NCI-H2227 (cell line): ENCODE data around the gene TWF2.
"Not testable (repeated sequence)": the region's sequence is repeated elsewhere in the genome, so short reads cannot be mapped to it uniquely, and the experiment has no call there.

Source experiments
- DNase-seq: peaks from one replicate; lab custom pipeline; 2025; ENCODE audit not compliant: unreplicated experiment; lab: John Stamatoyannopoulos, UW

TWF2 gene

DNA sequence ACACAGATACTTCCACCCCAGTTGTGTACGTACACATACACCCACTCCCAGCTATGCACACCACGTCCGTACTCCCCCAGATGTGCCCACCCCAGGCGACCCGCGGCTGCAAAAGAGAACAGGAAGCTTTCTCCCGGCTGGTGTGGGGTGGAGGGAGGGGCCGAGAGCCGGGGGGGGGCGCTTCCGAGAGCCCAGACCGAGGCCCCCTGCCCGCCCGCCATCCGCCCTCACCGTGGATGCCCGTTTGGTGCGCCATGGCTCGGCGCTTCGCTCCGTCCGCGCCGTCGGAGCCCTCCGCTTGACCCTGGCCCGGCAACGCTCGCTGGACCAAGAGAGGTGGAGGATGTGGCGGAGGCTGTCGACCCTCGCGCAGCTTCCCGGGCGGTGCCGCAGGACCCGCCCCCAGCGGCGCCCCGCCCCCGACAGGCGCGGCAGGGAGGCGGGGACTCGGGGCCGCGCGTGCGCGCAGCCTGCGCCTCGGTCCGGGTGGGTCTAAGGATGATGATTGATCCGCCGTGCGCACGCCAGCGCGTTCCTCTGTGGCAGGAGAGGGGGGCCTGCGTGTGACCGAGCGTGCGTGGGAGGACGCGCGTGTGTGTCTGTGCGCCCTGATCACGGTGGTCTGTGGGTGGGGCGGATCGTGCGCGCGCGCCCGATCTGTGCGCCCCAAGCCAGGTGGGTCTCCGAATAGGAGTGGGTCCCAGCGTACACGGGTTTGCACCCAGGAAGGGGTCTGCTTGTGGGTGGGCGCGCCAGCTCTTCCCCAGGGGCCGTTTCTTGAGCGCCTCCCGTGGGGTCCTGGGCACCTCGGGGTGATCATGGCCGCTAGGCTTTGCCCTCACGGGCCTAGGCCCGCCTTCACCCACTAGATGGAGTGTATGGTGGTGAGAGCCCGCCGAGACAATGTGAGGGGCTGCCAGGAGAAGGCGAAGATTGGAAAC, at the start of gene TWF2:
Gene TWF2 (minus strand): TSS at position 398 of the 941 bp plus-strand sequence. CDS start 142 bp downstream, at position 256.
- DNase-seq, result peak; percentile 80

DNA sequence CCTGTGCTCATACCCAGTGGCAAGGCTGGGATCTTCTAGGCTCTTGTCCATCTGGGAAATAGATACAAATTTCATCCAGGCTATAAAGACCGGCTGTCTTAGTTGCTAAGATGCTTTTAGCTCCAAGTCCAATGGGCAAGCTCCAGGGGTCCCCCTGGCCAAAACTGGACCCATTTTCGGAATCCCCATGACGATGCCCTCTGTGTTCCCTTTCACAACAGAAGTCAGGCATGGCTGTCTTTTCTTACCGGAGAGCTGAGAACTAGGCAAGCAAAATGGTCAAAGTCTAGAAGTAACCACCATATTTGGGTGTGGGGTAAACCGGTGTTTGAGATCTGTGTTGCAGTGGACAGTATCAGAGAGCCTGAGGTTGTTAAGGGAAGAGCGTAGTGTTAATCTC, 49.7 kb upstream of the TWF2 start:
- DNase-seq, result no peak

DNA sequence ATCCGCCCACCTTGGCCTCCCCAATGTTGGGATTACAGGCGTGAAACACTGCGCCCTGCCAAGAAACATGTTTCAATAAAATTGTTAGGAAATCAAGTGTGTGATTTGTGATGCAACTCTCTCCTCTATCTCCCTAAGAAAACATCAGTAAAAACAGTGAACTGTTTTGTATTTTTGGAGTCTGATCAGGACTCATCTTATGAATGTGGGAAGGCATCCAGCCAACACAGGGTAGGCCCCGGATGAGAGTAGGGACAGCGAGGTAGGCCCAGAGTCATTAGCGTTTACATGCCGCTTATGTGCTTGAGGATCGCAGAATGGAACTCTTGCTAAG, 47.8 kb upstream of the TWF2 start:
- DNase-seq, result peak; percentile 21

DNA sequence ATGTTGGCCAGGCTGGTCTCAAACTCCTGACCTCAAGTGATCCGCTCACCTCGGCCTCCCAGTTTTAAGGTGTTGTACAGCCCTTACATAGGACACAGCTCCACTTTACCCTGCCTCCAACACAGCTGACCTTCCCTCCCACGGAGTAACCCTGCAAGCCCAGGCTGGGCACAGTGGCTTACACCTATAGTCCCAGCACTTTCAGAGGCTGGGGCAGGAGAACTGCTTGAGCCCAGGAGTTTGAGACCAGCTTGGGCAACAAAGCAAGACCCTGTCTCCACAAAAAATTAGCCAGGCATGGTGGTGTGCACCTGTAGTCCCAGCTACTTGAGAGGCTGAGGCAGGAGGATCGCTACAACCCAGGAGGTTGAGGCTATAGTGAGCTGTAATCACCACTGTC, 45.1 kb upstream of the TWF2 start:
- not testable (repeated sequence) for DNase-seq

DNA sequence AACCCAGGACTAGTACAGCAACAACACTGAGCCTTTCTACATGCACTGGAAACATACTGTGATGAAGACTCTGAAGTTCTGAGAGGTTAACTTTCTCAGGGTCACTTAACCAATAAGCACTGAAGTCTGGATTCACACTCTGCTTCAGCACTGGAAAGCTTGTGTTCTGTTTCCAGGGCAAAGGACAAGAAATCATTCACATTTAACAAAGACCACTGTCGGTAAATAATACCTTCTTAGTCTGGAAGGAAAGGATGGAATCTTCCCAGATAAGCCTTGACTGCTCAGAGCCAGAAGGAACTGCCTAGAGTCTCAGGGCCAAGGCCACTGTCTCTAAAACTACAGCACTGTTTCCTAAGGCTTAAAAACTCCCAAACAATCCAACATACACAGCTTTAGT, 44.3 kb upstream of the TWF2 start:
- no peak for DNase-seq

DNA sequence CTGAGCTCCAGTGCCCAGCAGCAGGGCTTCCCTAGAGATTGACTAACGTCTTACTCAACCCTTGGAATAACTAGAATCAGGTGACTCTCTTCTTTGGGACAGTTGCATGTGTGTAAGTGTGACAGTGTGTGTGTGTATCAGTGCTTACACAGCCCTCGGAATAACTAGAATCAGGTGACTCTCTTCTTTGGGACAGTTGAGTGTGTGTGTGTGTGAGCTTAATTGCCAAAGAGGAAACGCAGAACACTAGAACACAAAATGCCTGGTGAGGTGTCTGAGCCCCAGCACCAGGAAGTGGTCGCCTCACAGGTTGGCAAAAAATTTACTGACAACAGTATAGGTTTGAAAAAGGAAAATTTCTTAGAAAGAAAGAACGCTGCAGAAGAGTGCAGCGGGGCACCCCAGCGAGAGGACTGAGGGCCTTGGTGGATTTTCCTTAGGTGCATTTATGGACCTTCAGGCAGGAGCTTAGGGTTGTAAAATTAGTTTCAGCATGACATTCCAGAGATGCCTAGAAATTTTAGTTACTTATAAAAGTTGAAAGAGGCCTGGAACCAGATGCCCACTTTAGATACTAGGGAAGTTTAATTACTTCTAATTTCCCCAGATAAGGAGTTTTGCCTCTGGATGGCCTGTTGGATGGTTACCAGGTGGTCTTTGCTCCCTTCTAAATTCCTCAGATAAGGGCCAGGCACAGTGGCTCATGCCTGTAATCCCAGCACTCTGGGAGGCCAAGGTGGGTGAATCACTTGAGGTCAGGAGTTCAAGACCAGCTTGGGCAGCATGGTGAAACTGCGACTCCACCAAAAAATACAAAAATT, 43.2 kb upstream of the TWF2 start:
- no peak for DNase-seq

DNA sequence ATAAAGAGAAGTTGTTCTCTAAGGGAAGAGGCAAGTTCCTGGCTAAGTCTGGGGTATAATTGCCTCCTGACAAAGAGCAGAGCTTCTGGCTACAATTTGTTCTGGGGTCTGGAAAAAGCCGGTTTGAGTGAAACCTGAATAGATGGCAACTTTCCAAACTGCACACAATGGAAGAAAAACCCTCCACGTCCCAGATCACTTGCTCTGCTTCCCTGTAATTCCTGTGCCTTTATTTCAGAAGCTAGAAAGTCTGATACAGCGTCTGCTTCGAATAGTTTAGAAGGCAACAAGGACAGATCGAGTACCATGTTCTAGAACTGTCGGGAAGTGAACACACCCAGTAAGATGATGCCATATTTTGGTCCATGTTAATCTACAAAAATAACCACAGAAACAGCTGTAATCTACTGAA, 41.1 kb upstream of the TWF2 start:
- peak; percentile 56 for DNase-seq

DNA sequence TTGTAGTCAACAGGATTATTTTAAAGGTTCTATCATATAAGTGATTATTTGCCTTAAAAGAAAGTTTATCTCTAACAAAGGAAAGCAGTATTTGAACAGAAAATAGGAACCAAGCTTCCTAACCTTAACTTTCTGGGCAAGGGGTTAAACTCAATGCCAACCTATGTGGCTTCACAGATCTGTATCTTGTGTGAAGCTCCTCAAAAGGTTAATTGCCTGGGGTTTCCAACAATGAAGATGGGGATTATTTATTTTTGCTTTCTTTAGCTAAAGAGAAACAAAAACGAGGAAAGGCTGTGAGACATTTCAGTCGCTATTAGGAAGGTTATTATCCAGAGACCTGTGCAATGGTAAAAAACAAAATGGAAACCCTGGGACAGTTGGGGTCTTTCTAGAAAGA, 40.6 kb upstream of the TWF2 start:
- no peak for DNase-seq

DNA sequence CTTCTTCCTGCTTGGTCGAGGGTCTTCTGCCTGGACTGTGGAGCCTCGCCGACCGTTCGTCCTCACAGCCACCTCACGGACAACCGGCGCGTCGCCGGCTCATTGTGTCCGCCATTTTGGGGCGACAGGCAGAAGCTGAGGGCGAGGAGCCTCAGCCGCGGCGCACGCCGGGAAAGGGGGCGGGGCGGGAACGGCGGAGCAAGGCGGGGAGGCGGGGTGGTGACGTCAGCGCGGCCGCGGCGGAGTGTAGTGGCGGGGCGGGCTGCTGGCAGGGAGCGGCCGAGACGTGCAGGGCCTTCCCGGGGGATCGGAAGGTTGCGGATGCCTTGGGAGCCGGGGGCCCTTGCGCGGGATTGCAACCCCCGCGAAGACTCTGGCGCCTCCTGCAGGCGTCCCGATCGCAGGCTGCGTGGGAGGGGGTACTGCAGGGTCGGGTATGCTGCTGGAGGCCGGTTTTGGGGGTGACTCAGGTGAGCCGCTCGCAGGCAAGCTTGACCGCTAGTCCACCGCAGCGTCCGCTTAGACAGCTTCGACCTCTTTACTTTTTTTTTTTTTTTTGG, 39.6 kb upstream of the TWF2 start, which contains the start of gene WDR82:
Gene WDR82 (minus strand): TSS at position 140 of the 560 bp plus-strand sequence. CDS start 288 bp downstream, outside the sequence.
- DNase-seq, result peak; percentile 94

DNA sequence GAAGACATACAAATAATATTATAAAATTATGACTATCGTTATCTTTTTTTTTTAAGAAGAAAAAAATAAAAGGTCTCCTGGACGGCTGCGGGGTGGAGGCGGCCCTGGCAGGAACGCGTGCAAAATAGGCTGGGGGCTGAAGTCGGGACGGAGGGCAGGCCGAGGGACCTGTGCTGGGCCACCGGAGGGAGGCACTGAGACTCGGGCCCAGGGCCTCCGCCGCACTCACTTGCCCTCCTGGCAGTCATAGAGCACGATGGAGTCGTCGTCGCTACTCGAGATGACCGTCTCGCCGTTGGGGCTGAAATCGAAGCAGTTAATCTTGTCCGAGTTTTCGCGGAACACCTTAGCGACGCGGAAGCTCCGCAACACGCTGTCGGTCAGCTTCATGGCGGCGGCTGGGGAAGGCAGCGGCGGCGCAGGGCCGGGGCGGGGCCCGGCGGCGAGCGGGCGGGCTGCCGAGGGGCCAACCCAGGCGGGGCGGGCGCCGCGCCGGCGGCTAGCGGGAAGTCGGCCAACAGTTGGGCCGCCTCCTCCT, 39.1 kb upstream of the TWF2 start:
- DNase-seq, result peak; percentile 66

DNA sequence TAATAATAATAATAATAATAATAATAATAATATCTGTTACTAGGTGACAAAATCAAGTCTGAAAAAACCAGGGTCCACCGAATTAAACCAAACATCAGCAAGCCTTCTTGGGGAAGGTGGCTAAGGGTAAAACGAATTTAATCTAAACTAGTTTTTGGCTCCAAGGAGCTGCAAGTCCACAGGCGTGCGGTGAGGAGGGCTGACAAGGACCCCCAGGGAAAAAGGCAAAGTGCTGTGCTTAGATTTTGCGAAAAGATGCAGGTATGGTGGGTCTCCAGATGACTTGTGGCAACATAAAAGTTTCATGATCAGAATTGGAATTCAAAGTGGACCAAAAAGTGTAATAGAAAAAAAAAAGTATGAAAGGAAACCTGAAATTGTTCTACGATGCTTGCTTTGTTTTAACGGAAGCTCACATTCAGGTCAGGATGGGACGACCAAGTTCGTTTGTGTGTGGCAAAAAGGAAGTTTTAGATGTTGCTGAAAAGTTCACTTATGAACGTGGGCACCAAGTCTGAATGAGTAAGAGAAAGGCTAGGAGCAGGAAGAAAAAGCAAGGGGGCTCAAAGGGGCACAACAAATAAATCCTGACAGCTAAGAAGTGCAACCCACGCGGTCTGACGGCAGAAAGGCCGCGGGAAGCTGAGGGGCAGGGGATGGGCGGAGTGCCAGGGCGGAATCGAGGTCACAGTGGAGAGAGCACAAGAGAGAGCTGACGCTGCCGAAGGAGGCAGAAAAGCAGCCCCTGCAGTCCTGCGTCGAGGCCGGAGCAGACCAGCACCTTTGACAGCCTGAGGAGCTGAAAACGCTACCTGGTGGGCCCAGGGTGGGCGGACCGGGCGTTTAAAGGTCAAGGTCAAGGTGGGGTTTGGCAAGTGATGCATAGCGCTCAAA, 38.4 kb upstream of the TWF2 start:
- DNase-seq, result peak; percentile 30

DNA sequence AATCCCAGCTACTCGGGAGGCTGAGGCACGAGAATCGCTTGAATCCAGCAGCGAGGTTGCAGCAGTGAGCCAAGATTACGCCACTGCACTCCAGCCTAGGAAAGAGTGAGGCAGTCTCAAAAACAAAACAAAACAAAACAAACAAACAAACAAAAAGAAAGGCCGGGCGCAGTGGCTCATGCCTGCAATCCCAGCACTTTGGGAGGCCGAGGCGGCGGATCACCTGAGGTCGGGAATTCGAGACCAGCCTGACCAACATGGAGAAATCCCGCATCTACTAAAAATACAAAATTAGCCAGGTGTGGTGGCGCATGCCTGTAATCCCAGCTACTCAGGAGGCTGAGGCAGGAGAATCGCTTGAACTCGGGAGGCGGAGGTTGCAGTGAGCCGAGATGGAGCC, 35.8 kb upstream of the TWF2 start:
- DNase-seq, result not testable (repeated sequence)

DNA sequence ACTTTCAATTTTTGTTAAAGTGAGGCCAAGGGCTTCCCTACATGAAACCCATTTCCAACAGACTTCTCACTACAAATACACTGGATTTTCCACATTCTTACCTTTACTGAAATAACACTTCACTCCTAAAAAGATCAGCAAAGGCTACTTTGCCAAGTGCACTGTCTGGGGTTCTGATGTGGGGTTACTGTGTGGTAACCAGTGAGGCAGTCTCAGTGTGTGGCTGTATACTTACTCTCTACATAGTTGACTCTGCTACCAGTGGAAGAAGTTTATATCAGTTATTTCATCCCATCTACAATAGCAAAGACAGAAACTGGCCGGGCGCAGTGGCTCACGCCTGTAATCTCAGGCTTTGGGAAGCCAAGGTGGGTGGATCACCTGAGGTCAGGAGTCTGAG, 33.9 kb upstream of the TWF2 start:
- no peak for DNase-seq

DNA sequence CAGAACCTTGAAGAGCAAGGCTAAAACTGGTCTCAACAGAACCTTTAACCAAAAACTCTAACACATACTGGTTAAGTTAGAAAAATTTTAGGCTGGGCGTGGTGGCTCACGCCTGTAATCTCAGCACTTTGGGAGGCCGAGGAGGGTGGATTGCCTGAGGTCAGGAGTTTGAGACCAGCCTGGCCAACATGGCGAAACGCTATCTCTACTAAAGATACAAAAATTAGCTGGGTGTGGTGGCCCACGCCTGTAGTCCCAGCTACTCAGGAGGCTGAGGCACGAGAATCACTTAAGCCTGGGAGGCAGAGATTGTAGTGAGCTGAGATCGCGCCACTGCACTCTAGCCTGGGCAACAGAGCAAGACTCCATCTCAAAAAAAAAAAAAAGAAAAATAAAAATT, 33.2 kb upstream of the TWF2 start:
- not testable (repeated sequence) for DNase-seq

DNA sequence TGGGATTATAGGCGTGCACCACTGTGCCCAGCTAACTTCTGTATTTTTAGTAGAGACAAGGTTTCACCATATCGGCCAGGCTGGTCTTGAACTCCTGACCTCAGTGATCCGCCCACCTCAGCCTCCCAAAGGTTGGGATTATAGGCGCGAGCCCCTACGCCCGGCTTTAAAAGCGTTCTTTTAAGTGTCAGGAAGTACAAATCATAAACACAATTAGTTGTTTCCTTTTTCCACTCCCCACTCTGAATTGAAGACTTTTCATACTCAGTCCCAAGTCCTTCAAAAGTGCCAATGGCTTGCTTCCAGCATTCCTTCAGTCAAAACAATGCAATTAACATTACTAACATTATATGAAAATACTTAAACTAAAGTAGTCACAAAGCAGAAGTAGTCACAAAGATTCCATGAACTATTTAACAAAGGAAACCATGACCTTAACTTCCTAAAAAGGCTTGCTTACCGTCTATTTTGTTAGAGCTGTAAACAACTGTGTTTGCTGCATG, 31.3 kb upstream of the TWF2 start:
- DNase-seq, result no peak

DNA sequence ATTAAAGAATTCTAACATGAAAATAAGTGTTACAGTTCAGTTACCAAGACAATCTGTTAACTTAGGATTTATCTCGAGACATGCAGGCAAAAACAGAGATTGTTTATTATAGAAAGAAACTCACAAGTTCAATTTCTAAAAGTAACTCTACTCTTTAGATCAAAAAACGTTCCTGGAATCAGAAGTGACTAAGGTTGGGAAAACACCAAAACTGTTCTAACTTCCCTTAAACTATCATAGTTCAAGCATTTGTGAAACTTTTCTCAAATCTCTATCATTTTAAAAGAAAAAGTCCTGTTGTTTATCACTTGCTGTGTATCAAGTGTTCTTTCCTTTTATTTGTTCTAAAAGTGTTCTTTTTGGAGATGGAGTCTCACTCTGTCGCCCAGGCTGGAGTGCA, 30.8 kb upstream of the TWF2 start:
- DNase-seq, result no peak

DNA sequence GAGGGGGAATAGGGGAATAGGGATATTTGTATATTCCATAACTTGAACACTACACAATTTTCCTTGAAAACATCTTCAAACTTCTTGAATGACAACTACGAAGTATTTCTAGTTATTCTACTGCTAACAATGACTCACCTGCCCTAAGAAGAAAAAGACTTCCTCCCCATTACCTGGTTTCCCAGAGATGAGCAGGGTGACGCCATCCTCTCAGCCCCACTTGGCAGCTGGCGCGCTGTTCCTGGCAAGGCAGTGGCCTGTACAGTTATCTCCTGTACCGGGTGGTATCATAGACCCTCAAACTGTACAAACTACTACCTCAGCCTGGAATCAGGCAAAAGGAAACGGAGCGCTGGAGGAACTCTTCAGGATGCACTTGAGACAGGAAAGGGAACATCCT, 29.1 kb upstream of the TWF2 start:
- DNase-seq, result no peak

DNA sequence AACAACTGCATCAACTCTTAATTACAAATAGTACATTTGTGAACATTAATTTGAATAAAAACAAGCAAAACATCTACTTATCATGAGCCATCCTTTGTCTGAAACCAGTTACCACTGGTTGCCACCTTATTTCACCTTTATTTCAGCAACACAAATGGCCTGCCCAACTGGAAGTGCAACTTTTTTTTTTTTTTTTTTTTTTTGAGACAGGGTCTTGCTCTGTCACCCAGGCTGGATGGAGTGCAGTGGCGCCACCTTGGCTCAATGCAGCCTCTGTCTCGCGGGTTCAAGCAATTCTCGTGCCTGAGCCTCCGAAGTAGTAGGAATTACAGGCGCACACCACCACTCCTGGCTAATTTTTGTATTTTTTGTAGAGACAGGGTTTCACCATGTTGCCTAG, 26.4 kb upstream of the TWF2 start:
- DNase-seq, result no peak

DNA sequence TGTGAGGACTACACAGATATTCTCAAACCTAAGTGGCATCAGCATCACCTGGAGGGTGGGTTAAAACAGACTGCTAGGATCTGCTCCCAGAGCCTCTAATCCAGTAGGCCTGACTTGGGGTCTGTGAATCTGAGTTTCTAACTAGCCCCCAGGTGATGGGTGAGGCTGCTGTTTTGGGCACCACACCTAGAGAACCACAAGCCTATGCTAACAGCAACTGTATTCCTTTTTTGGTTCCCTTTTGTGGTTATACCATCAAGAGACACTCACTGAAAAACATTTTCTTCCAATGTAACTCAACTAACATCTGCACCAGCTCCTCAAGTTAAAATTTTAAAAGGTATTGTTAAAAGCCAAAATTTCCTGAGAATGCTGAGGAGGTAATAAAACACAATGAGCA, 23.5 kb upstream of the TWF2 start:
- no peak for DNase-seq

DNA sequence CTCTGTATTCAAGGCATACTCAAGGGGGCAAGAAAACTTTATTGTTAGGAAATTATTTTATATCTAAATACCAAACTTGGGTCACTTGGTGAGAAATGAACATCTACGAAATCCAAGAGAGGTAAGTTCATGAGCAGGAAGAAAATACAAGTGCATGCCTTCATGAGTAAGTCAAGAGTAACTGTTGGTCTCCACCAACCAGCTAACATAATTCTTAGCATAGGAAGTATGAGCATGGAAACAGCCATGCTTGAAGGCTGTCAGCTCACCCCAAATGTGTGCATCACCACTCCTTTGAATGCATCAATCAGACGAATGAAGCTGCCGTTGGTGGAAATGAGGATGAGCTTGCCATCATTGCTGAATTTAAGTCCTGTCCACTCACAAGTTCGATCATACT, 20.5 kb upstream of the TWF2 start:
- DNase-seq, result no peak
